22Rv1 (cell line): Measurements from ENCODE around the gene TTC38.

ENCODE experiments used
- CTCF ChIP-seq: fragments of 450-650 bp; IDR thresholded peaks from 2 replicates; pipeline ENCODE4 v1.5.1; 2017; ENCODE audit warnings: mild to moderate bottlenecking
- ZFX ChIP-seq: fragments of 450-650 bp; IDR thresholded peaks from 2 replicates; pipeline ENCODE4 v1.6.1; 2017; ENCODE audit warnings: antibody characterized with exemption, borderline replicate concordance

GRCh38 chr22:46287873-46288751, 20.3 kb downstream of the TTC38 start:
- TF ChIP-seq CTCF (no peak), ZFX (no peak)
